Embryonic facial prominence (tissue), 1 donor: ENCODE results near the gene LKAAEAR1.
"Not testable (repeated sequence)": the region's sequence is repeated elsewhere in the genome, so short reads cannot be mapped to it uniquely, and the experiment has no call there.

Experiments
- DNase-seq: peaks from one replicate; pipeline ENCODE4 v3.0.0-alpha.2; 2016; ENCODE audit errors: extremely low spot score

Gene LKAAEAR1

DNA sequence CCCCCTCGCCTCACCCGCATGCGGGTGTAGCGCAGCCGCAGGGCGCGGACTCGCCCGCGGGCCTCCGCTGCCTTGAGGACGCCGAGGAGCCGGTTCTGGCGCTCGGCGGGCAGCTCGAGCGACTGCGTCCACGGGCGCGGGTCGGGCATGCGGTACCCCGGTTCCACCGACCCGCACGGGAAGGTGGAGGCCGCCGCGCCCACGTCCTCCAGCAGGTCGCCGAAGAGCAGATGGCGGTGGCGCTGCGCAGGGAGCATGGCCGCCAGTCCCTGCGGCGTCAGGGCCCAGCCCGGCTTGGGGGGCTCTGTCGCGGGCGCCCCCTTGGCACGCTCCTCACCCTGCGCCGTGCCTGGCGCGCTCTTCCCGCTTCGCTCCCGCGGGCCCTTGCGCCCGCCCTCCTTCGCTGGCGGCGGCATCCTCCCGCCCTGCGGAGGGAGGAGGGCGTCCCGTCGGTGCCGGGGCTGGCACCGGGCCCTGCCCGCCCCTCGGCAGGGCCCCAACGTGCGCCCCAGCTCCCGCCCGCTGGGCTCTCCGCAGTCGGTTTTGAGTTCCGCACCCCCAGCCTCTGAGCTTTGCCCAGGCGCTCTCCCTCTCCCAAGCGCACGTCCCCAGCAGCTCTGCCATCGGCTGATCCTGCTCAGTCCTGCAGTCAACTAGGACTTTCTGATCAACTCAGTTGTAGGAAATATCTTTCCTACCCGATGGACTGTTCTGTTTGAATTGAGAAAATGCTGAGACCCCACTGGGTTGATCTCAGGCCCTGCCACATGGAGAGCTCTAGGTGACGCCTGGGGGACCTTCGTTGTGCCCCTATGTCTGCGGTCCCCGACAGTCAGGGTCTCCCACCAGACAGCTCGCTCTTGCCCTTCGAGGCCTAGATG lies at the start of gene LKAAEAR1:
TSS of gene LKAAEAR1 (minus strand) at position 595 of the 881 bp plus-strand sequence. CDS start at position 416, 179 bp downstream.
- no peak for DNase-seq

GRCh38 chr20:64131406-64131805 lies 47.2 kb upstream of the LKAAEAR1 start:
- no peak for DNase-seq

- no peak for DNase-seq
Measured at GRCh38 chr20:64130876-64131275, 46.7 kb upstream of the LKAAEAR1 start.

DNA sequence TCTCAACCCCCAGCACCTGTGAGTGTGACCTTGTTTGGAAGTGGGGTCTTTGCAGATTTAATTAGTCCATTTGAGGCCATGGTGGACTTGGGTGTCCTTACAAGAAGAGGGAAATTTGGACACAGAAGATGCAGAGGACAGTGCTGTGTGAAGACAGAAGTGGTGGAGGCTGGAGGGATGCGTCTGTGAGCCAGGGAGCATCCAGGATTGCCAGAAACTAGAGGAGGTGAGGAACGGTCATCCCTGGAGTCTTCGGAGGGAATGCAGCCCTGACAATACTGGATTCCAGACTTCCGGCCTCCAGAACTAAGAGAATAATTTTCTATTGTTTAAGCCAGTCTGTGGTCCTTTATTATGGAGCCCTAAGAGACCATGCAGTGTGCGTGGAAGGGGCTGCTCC lies 46.1 kb upstream of the LKAAEAR1 start:
- DNase-seq = no peak

DNA sequence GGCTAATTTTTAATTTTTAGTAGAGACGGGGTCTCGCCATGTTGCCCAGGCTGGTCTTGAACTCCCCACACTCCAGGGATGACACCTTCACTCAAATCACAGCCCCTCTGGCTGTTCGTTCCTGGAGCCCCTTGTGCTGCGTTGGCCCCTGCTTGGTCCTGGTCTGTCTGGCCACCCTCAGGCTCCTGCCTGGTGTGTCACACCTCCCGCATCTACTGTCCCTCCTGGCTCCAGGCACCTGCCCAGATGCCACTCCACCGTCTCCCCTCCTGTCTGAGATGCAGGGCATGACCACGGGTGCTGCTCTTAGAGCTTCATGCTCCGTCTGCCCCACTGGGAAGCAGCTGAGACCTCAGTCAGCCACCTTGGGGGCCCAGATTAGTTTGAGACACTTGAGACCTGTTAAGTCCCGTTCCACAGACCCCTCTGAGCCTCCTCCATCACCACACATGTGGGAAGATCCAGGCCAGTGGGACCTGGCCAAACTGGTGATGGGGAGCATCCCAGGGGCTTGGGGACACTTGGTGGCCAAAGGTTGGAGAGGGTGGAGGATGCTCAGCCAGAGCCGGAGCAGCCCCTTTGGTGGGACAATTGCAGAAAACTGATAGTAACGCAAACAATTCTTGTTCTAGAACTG lies 45.1 kb upstream of the LKAAEAR1 start:
- DNase-seq = no peak

DNA sequence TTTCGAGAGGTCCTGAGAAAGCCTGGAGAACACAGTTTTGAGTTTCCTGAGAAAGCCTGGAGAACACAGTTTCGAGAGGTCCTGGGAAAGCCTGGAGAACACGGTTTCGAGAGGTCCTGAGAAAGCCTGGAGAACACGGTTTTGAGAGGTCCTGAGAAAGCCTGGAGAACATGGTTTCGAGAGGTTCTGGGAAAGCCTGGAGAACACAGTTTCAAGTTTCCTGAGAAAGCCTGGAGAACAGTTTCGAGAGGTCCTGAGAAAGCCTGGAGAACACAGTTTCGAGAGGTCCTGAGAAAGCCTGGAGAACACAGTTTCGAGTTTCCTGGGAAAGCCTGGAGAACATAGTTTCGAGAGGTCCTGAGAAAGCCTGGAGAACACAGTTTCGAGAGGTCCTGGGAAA lies 39.3 kb upstream of the LKAAEAR1 start:
- DNase-seq = not testable (repeated sequence)

- not testable (repeated sequence) for DNase-seq
Measured at GRCh38 chr20:64122927-64123326, 38.7 kb upstream of the LKAAEAR1 start.

GRCh38 chr20:64121586-64121985 lies 37.4 kb upstream of the LKAAEAR1 start:
- DNase-seq = no peak

DNA sequence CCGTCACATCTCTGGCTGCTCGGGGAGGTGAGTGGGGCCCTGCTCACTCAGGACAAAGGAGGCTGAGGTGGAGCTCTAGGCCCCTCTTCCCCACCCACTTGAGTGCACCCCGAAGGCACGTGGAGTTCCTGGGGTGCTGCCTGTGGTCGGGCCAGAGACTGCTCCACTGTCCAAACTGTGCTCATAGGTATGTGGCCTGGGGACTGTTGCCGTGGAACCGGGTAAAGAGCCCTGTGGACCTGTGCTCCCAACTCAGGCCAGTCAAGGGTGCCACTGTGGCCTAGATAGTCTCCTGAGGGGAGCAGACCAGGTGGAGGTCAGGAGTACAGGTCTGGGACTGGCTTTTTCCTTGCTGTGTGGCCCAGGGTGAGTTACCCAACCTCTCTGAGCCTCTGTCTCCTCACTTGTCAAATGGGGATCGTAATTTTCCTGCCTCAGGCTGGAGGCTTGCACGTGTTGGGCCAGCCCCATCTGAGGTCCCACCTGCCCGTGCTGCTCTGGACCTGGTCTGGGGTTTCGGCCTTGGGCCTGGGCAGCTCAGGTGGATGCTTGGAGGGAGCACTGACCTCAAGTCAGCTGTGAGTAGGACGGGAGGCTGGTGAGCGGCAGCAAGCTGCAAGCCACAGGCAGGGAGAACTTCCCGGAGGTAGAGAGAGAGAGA lies 35.6 kb upstream of the LKAAEAR1 start:
- no peak for DNase-seq

DNA sequence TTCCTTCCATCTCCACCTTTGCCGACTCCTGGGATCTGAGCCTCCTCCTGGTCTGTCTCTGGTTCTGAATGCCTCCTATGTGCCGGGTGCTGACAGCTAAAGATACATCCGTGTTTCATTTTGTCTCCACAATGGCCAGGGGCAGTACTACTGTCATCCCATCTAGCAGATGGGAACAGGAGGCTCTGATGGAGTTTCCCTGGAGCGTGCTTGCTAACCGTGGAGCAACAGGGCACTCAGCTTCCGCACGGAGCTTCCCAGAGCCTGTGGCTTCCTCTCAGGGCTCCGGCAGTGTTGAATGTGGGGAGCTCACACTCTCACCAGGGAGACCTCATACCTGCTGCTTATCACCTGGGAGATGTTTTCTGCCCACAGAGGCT lies 35.1 kb upstream of the LKAAEAR1 start:
- DNase-seq = no peak

GRCh38 chr20:64117432-64117777 lies 33.2 kb upstream of the LKAAEAR1 start:
- not testable (repeated sequence) for DNase-seq

- no peak for DNase-seq
Measured at GRCh38 chr20:64116541-64117431, 32.6 kb upstream of the LKAAEAR1 start.

GRCh38 chr20:64116016-64116415 lies 31.8 kb upstream of the LKAAEAR1 start:
- no peak for DNase-seq

GRCh38 chr20:64115171-64115911 lies 31.1 kb upstream of the LKAAEAR1 start:
- no peak for DNase-seq

DNA sequence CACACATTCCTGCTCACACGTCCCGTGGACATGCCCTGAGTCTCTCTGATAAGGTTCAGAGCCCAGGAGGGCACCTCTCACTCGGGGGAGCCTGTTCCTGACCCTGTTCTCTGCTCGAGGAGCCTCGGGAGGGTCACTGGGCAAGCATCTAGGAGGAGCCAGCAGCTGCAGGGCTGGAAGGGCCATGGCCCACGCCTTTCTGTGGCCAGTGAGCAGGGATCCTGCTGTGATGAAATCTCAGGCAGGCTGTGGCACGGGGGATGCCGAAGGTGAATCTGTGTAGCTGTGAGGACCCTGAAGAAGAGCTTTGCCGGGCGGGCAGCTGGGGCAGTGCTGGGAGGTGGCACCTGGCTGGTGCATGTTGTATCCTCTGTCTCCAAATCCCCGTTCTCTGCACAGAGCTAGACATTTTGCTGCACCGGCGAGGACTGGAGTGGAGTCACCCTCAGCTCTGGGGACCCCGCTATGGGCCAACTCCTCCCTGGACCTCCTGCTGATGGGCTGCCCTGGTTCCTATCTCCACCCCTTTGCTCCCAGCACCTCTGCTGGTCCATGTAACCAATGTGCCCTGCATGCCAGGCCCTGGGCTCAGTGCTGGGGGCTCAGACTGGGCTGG lies 30.3 kb upstream of the LKAAEAR1 start:
- DNase-seq = no peak

- DNase-seq = no peak
Measured at GRCh38 chr20:64113796-64114355, 29.7 kb upstream of the LKAAEAR1 start.

- no peak for DNase-seq
Measured at GRCh38 chr20:64113444-64113775, 29.2 kb upstream of the LKAAEAR1 start.

GRCh38 chr20:64112691-64113443 lies 28.7 kb upstream of the LKAAEAR1 start:
- no peak for DNase-seq

DNA sequence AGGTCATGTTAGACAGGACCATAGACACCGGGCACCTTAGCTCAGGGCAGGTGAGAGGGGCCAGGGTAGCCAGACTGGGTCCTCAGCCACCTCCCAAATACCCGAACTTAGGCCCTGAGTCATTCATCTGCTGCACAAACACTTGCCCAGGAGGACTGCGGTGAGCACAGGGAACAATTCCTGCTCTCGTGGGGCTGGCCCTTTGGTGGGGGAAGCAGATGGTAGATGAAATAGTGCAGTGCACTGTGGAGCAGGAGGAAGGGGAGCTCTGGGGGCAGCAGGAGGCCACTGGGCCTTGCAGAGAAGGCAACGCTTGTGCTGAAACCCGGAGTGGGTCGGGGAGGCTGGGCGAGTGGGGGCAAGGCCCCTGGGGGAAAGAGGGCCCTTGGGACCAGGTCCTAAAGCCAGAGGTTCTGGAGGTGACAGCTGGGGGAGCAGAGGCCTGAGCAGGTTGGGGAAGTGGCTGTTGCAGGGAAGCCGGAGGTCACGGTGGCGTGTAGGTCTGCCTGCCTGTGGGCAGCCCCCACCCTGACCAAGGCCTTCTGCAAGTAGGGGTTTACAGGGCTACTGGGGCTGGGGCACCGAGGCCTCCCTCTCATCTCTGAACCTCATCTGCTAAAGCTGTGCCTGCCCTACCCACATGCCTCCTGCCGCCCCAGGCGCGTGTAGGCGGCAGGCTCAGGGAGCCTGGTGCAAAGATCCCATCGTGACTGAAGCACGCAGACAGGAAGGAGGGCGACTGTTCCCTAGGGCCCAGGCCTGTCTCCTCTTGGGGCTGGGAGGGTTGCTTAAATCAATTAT lies 27.8 kb upstream of the LKAAEAR1 start:
- no peak for DNase-seq
